Measurements from ENCODE around the gene DNAJB1. TPM values are rescaled to one million over a fixed set of nuclear protein-coding genes. Genes with fewer than 3 reads are reported as not detected.

The DNAJB1 gene
- total RNA-seq, 1 experiment from 2014 or later = 71.6 TPM

GRCh38 chr19:14477418-14478112, 40.6 kb downstream of the DNAJB1 start:
- BruUV-seq (replicated peaks) = no TSS peak
- Mint-ChIP-seq H3K9me3 (ENCODE audit: unreplicated experiment) (no peaks in the 10 kb centered on the region), H3K4me1 (ENCODE audit: insufficient read depth, unreplicated experiment) (peaks cover 14% of the 10 kb centered on the region), H3K4me3 (ENCODE audit: unreplicated experiment) (no peak overlapping the region), H3K27ac (ENCODE audit: low read depth, unreplicated experiment) (no peak overlapping the region), H3K36me3 (ENCODE audit: insufficient read depth, unreplicated experiment) (peaks cover 43% of the 10 kb centered on the region), H3K27me3 (ENCODE audit: insufficient read depth, unreplicated experiment) (no peaks in the 10 kb centered on the region)
- TF ChIP-seq CTCF (IDR thresholded peaks at IDR 0.05; ENCODE audit: unreplicated experiment) = no peak
- POLR2A ChIA-PET = interaction anchor here (0.9 kb wide), 1 partner anchor 39 kb away, joined by 3 read pairs; no protein-coding TSS in a partner anchor
- CTCF ChIA-PET = interaction anchor here (0.5 to 7.2 kb wide), 9 partner anchors 15 to 1085 kb away, joined by 3 to 50 read pairs (median 3); partner anchors contain the start of gene ASF1B
- intact Hi-C loops (cut with micrococcal nuclease) = loop anchor here (5.0 kb wide), 1 partner anchor 340 kb away; the partner anchor contains the start of gene ASF1B
- no peak for DNase-seq (ENCODE audit: unreplicated experiment)

GRCh38 chr19:14476673-14477401, 41.4 kb downstream of the DNAJB1 start:
- H3K27me3 Mint-ChIP-seq (ENCODE audit: insufficient read depth, unreplicated experiment) = no peaks in the 10 kb centered on the region
- H3K9me3 Mint-ChIP-seq (ENCODE audit: unreplicated experiment) = no peaks in the 10 kb centered on the region
- POLR2A ChIA-PET = no interaction called here
- CTCF ChIA-PET = interaction anchor here (0.5 to 1.2 kb wide), 5 partner anchors 79 to 1084 kb away, joined by 3 to 4 read pairs (median 3); partner anchors contain the start of gene ASF1B
- peaks cover 14% of the 10 kb centered on the region for H3K4me1 Mint-ChIP-seq (ENCODE audit: insufficient read depth, unreplicated experiment)
- no TSS peak for BruUV-seq (replicated peaks)
- intact Hi-C loops (cut with micrococcal nuclease) = loop anchor here (5.0 kb wide), 1 partner anchor 340 kb away; the partner anchor contains the start of gene ASF1B
- peaks cover 39% of the 10 kb centered on the region for H3K36me3 Mint-ChIP-seq (ENCODE audit: insufficient read depth, unreplicated experiment)
- peak; percentile 75 for DNase-seq (ENCODE audit: unreplicated experiment)
- no peak overlapping the region for H3K4me3 Mint-ChIP-seq (ENCODE audit: unreplicated experiment)
- H3K27ac Mint-ChIP-seq (ENCODE audit: low read depth, unreplicated experiment) = no peak overlapping the region
- TF ChIP-seq CTCF (IDR thresholded peaks at IDR 0.05; ENCODE audit: unreplicated experiment) = no peak

- H3K4me3 Mint-ChIP-seq (ENCODE audit: unreplicated experiment) = no peak overlapping the region
- intact Hi-C loops (cut with micrococcal nuclease) = loop anchor here (5.0 kb wide), 1 partner anchor 339 kb away; the partner anchor contains the start of gene ASF1B
These were observed 41.9 kb downstream of the DNAJB1 start for GRCh38 chr19:14476327-14476672.

More at GRCh38 chr19:14476327-14476672, 41.9 kb downstream of the DNAJB1 start:
- no peaks in the 10 kb centered on the region for H3K9me3 Mint-ChIP-seq (ENCODE audit: unreplicated experiment)
- H3K27me3 Mint-ChIP-seq (ENCODE audit: insufficient read depth, unreplicated experiment) = no peaks in the 10 kb centered on the region
- no peak for DNase-seq (ENCODE audit: unreplicated experiment)
- TF ChIP-seq CTCF (IDR thresholded peaks at IDR 0.05; ENCODE audit: unreplicated experiment) = no peak
- POLR2A ChIA-PET = no interaction called here
- no TSS peak for BruUV-seq (replicated peaks)
- H3K36me3 Mint-ChIP-seq (ENCODE audit: insufficient read depth, unreplicated experiment) = peaks cover 39% of the 10 kb centered on the region
- H3K4me1 Mint-ChIP-seq (ENCODE audit: insufficient read depth, unreplicated experiment) = peaks cover 14% of the 10 kb centered on the region
- no peak overlapping the region for H3K27ac Mint-ChIP-seq (ENCODE audit: low read depth, unreplicated experiment)
- CTCF ChIA-PET = interaction anchor here (0.6 kb wide), 1 partner anchor 755 kb away, joined by 3 read pairs; no protein-coding TSS in a partner anchor
